ENCODE measurements around the gene ADAM12. TPM values are rescaled to one million over a fixed set of nuclear protein-coding genes. Genes with fewer than 3 reads are reported as not detected.

Gene ADAM12
- total RNA-seq, 2 donors from 2014 or later = 0.46 TPM; not detected in 1

DNA sequence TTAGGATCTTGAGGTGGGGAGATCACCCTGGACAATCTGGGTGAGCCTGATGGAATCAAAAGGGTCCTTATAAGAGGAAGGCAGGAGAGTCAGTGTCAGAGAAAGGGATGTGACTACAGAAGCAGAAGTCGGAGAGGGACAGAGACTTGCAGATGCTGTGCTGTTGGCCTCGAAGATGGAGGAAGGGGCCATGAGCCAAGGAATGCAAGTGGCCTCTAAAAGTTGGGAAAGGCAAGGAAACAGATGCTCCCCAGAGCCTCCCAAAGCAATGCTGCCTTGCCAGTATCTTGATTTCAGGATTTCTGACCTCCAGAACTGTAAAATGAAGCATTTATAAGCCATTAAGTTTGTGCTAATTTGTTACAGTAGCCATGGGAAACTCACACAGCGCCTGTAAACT is 326.8 kb downstream of the ADAM12 start:
- WGBS, 2 experiments (ENCODE audit: insufficient coverage in 1 of 2, insufficient read length in 1 of 2) = 52 to 73% methylated on average over 3 of the region's 3 CpGs
- H3K27ac Mint-ChIP-seq = no peak overlapping the region
- TF ChIP-seq, protein P1, sequence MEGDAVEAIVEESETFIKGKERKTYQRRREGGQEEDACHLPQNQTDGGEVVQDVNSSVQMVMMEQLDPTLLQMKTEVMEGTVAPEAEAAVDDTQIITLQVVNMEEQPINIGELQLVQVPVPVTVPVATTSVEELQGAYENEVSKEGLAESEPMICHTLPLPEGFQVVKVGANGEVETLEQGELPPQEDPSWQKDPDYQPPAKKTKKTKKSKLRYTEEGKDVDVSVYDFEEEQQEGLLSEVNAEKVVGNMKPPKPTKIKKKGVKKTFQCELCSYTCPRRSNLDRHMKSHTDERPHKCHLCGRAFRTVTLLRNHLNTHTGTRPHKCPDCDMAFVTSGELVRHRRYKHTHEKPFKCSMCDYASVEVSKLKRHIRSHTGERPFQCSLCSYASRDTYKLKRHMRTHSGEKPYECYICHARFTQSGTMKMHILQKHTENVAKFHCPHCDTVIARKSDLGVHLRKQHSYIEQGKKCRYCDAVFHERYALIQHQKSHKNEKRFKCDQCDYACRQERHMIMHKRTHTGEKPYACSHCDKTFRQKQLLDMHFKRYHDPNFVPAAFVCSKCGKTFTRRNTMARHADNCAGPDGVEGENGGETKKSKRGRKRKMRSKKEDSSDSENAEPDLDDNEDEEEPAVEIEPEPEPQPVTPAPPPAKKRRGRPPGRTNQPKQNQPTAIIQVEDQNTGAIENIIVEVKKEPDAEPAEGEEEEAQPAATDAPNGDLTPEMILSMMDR (conservative IDR thresholded peaks at IDR 0.05) = no peak
- H3K4me1 Mint-ChIP-seq = no peaks in the 10 kb centered on the region
- H3K27me3 Mint-ChIP-seq (ENCODE audit: insufficient read depth) = peaks cover 8% of the 10 kb centered on the region
- no peak overlapping the region for H3K4me3 ChIP-seq (ENCODE audit: low read length)
- H3K4me1 ChIP-seq (ENCODE audit: control insufficient read depth, insufficient read depth, low read length) = peaks cover 3% of the 10 kb centered on the region
- H3K36me3 ChIP-seq (ENCODE audit: control insufficient read depth, insufficient read depth, low read length) = no peaks in the 10 kb centered on the region
- no peaks in the 10 kb centered on the region for H3K36me3 Mint-ChIP-seq (ENCODE audit: low read depth)
- DNase-seq = no peak
- H3K4me3 Mint-ChIP-seq = no peak overlapping the region
- no peaks in the 10 kb centered on the region for H3K9me3 ChIP-seq (ENCODE audit: control insufficient read depth, low read length)
- H3K9ac ChIP-seq (ENCODE audit: extremely low read depth, low read length, poor library complexity, severe bottlenecking) = no peak overlapping the region
- H3K27ac ChIP-seq (ENCODE audit: low read depth, low read length) = no peak overlapping the region
- H3K9me3 Mint-ChIP-seq = peaks cover 2% of the 10 kb centered on the region
- H3K27me3 ChIP-seq (ENCODE audit: control insufficient read depth, insufficient read depth, low read length, poor library complexity, severe bottlenecking) = peaks cover 6% of the 10 kb centered on the region

DNA sequence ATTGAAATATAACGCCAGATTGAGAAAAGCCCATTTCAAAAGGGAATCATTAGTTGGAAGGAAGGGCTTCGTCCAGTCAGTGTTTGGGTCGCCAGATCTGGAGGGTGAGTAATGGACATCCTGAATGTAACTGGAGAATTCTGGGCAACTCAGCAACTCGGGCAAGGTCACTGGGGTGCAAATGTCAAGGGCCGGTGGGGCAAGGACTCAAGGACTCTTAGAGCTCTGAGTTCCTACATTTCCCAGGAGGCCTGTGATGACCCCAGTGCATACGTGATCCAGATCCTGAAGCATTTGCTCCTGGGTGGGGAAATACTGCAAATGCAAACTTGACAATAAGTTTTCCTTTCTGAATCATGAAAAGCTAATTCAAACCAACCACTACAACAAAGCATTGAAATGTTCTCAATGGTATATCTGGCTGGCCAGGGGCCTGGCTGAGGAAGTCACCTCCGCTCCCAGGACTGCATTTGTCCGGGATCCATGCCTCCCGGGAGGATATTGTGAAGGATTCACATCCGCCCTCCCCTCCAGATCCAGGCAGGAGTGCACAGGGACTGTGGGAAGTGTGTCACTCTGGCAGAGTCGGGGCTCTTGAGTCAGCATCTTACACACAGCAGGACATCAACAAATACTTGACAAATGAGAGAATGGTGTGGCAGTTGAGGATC is 327.9 kb downstream of the ADAM12 start:
- Histone ChIP-seq H3K27me3 (ENCODE audit: control insufficient read depth, insufficient read depth, low read length, poor library complexity, severe bottlenecking) (no peaks in the 10 kb centered on the region), H3K4me3 (ENCODE audit: low read length) (no peak overlapping the region), H3K36me3 (ENCODE audit: control insufficient read depth, insufficient read depth, low read length) (no peaks in the 10 kb centered on the region), H3K9me3 (ENCODE audit: control insufficient read depth, low read length) (no peaks in the 10 kb centered on the region), H3K4me1 (ENCODE audit: control insufficient read depth, insufficient read depth, low read length) (peaks cover 3% of the 10 kb centered on the region), H3K9ac (ENCODE audit: extremely low read depth, low read length, poor library complexity, severe bottlenecking) (no peak overlapping the region), H3K27ac (ENCODE audit: low read depth, low read length) (peak overlapping the region; percentile 36)
- H3K9me3 Mint-ChIP-seq = peaks cover 2% of the 10 kb centered on the region
- TF ChIP-seq, protein P1 (conservative IDR thresholded peaks at IDR 0.05) = no peak
- peaks cover 4% of the 10 kb centered on the region for H3K27me3 Mint-ChIP-seq (ENCODE audit: insufficient read depth)
- H3K27ac Mint-ChIP-seq = no peak overlapping the region
- no peaks in the 10 kb centered on the region for H3K4me1 Mint-ChIP-seq
- DNase-seq = no peak
- no peaks in the 10 kb centered on the region for H3K36me3 Mint-ChIP-seq (ENCODE audit: low read depth)
- no peak overlapping the region for H3K4me3 Mint-ChIP-seq
- 87 to 91% methylated on average over 9 to 11 of the region's 11 CpGs for WGBS, 2 experiments (ENCODE audit: insufficient coverage in 1 of 2, insufficient read length in 1 of 2)

DNA sequence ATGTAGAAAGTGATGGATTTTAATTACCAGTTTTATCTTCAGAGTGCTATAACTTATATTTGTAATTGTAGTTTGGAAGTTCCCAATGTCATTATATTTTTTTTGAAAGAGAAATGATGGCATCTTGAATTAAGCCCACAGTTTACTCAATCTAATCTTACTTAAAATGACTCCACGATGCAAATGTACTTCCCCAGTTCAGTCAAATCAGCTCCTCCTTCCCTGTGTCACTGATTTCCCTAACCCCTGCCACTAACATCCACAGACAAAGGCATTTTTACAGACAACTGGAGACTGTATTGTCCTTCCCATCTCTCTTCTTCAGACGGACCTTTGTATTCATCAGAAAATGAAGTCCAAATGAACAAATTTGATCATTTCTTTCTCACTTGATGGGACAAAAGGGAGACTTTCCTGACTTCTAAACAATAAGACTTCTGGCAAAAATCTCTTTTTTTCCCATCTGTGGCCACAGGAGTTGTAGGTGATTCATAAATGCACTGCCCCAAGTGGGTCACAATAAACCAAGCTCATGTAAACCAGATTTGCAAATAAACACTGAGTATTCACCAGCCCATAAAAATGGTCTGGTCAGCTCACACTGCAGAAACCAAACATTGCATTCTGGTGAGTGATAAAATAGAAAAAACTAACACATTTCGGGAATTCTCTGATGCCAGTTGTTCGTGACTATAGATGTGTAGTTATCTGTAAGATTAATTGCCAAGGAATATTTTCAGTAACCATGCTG is 329.0 kb downstream of the ADAM12 start:
- Mint-ChIP-seq H3K4me1 (no peaks in the 10 kb centered on the region), H3K9me3 (peaks cover 2% of the 10 kb centered on the region), H3K36me3 (ENCODE audit: low read depth) (no peaks in the 10 kb centered on the region), H3K4me3 (no peak overlapping the region), H3K27me3 (ENCODE audit: insufficient read depth) (peaks cover 6% of the 10 kb centered on the region), H3K27ac (no peak overlapping the region)
- Histone ChIP-seq H3K4me3 (ENCODE audit: low read length) (no peak overlapping the region), H3K36me3 (ENCODE audit: control insufficient read depth, insufficient read depth, low read length) (no peaks in the 10 kb centered on the region), H3K27me3 (ENCODE audit: control insufficient read depth, insufficient read depth, low read length, poor library complexity, severe bottlenecking) (no peaks in the 10 kb centered on the region), H3K9ac (ENCODE audit: extremely low read depth, low read length, poor library complexity, severe bottlenecking) (no peak overlapping the region), H3K4me1 (ENCODE audit: control insufficient read depth, insufficient read depth, low read length) (peaks cover 3% of the 10 kb centered on the region), H3K9me3 (ENCODE audit: control insufficient read depth, low read length) (no peaks in the 10 kb centered on the region), H3K27ac (ENCODE audit: low read depth, low read length) (peak overlapping the region; percentile 62)
- WGBS, 2 experiments (ENCODE audit: insufficient coverage in 1 of 2, insufficient read length in 1 of 2) = 63 to 66% methylated on average over 3 to 4 of the region's 4 CpGs
- no peak for DNase-seq
- TF ChIP-seq, protein P1 (conservative IDR thresholded peaks at IDR 0.05) = no peak

Measured in endodermal cell (in vitro differentiated cells).